HFFc6 (cell line): ENCODE results near the gene DPEP3. TPM values are rescaled to one million over a fixed set of nuclear protein-coding genes. Genes with fewer than 3 reads are reported as not detected.

Experiments
- DNase-seq: peaks from one replicate; pipeline ENCODE4 v3.0.0-alpha.2; 2018
- H3K27ac Mint-ChIP-seq: 2 replicates; pipeline ENCODE4 v1.8.0; 2020; ENCODE audit warnings: mild to moderate bottlenecking, mixed read lengths
- H3K27me3 Mint-ChIP-seq: 2 replicates; pipeline ENCODE4 v1.8.0; 2021; ENCODE audit warnings: mild to moderate bottlenecking, moderate library complexity, mixed read lengths; ENCODE audit not compliant: insufficient read depth
- H3K36me3 Mint-ChIP-seq: 2 replicates; pipeline ENCODE4 v1.8.0; 2021; ENCODE audit warnings: low read depth, mixed read lengths
- H3K4me1 Mint-ChIP-seq: 2 replicates; pipeline ENCODE4 v1.8.0; 2020; ENCODE audit warnings: low read depth, mixed read lengths
- H3K4me3 Mint-ChIP-seq: 2 replicates; pipeline ENCODE4 v1.8.0; 2020; ENCODE audit warnings: mild to moderate bottlenecking, moderate library complexity, mixed read lengths
- H3K9me3 Mint-ChIP-seq: 2 replicates; pipeline ENCODE4 v1.8.0; 2020; ENCODE audit warnings: mild to moderate bottlenecking, mixed read lengths
- CTCF ChIP-seq: fragments of 200-600 bp; sonication (generic); IDR thresholded peaks from 2 replicates; pipeline ENCODE4 v1.5.0; 2021; ENCODE audit warnings: antibody characterized with exemption, mild to moderate bottlenecking
- total RNA-seq, 6 experiments: library from RNA; stranded (reverse); fragmentation: NEBNext Ultra II Directional; extraction: Animal tissue kit (Norgen Biotek cat#: 25700); gene quantifications; 2 replicates in 1 of 6; 3 replicates in 5 of 6; pipeline ENCODE4 v1.2.3, GENCODE V29; 2021

DPEP3 gene
- total RNA-seq, 6 experiments from 2014 or later, result not detected

- Mint-ChIP-seq H3K27me3 (peaks cover 17% of the 10 kb centered on the region), H3K27ac (no peak overlapping the region), H3K9me3 (peaks cover under 1% of the 10 kb centered on the region; the same call in 1 of the 2 replicates), H3K4me3 (no peak overlapping the region), H3K36me3 (no peaks in the 10 kb centered on the region), H3K4me1 (peaks cover 20% of the 10 kb centered on the region)
- TF ChIP-seq CTCF, result no peak
- no peak for DNase-seq
These were observed 49.6 kb downstream of the DPEP3 start for GRCh38 chr16:67930678-67931211.

- TF ChIP-seq CTCF, result no peak
- no peak overlapping the region for H3K4me3 Mint-ChIP-seq
- peaks cover 15% of the 10 kb centered on the region for H3K4me1 Mint-ChIP-seq
- no peaks in the 10 kb centered on the region for H3K36me3 Mint-ChIP-seq
- no peak for DNase-seq
- no peaks in the 10 kb centered on the region for H3K9me3 Mint-ChIP-seq
- peaks cover 12% of the 10 kb centered on the region for H3K27me3 Mint-ChIP-seq
- H3K27ac Mint-ChIP-seq, result no peak overlapping the region
These were observed 50.1 kb downstream of the DPEP3 start for GRCh38 chr16:67930191-67930590.

GRCh38 chr16:67928561-67929364, 51.5 kb downstream of the DPEP3 start:
- TF ChIP-seq CTCF, result peak; percentile 85
- Mint-ChIP-seq H3K27me3 (no peaks in the 10 kb centered on the region; the same call in 1 of the 2 replicates), H3K36me3 (no peaks in the 10 kb centered on the region), H3K9me3 (no peaks in the 10 kb centered on the region), H3K4me1 (peaks cover under 1% of the 10 kb centered on the region), H3K4me3 (no peak overlapping the region), H3K27ac (no peak overlapping the region)
- peak; percentile 49 for DNase-seq

GRCh38 chr16:67928147-67928546, 52.2 kb downstream of the DPEP3 start:
- no peak overlapping the region for H3K27ac Mint-ChIP-seq
- no peaks in the 10 kb centered on the region for H3K36me3 Mint-ChIP-seq

More at GRCh38 chr16:67928147-67928546, 52.2 kb downstream of the DPEP3 start:
- Mint-ChIP-seq H3K4me1 (no peaks in the 10 kb centered on the region; the same call in 1 of the 2 replicates), H3K27me3 (no peaks in the 10 kb centered on the region; the same call in 1 of the 2 replicates), H3K9me3 (no peaks in the 10 kb centered on the region), H3K4me3 (no peak overlapping the region)
- no peak for TF ChIP-seq CTCF
- DNase-seq, result no peak
